Measurements from ENCODE around the gene KIF21A.

The KIF21A gene

DNA sequence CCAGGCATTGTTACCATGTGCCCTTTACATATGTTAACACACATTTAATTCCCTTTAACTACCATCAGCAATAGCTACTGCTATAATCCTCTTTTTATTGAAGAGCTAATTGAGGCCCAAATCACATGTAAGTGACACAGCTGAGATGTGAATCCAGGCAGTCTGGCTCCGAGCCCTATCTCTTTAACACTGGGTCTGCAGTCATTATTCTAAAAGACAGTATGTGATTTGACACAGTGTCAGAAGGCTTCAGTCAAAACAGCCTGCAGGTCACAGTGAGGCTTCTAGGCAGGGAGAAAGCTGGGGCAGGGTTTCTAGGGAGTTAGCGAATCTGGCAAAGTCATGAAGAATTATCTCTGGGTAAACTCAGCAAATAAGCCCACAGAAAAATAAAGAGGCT, 148.2 kb downstream of the KIF21A start:
- no peak for DNase-seq (ENCODE audit: extremely low read depth in 1 of 2, low read depth in 1 of 2)

DNA sequence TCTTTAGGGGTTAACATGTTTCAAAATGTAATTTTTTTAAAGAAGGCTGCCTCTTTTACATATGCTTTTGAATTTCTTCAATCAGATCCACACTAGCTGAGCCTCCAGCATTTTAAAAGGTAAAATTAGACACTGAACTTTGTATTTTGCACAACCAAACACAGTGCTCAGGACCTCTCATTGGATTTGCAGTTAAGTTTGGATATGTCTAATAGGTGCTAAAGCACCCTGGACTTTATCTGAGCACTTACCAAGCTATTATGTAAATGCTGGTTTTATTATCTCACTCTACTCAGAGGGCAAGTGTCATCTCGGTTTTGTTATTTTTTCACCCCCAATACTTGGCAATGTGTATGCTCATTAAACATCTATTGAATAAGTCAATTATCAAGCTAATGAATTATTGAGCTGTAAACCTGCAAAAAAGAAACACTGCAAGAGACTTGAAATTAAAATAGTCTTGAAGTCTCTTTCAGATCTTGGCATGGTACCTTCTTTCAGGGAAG, 150.7 kb downstream of the KIF21A start:
- DNase-seq (ENCODE audit: extremely low read depth in 1 of 2, low read depth in 1 of 2), result no peak

DNA sequence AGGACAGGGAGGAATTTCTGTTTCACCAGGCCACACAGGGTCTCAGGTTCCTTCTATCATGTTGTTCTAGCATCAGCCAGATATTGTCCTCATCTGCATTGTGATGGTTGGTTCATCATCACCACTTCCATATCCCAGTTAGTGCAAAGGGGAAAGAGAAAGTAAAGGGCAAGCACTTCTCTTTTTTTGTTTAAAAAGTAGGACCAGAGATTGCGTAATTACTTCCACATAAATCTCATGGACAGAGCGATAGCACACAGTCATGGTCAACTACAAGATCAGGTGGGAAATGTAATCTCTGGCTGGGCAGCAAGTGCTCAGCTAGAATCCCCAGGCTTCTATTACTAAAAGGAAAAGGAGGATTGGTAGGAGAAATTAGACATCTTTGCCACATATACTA, 155.1 kb downstream of the KIF21A start:
- DNase-seq (ENCODE audit: extremely low read depth in 1 of 2, low read depth in 1 of 2), result no peak

DNA sequence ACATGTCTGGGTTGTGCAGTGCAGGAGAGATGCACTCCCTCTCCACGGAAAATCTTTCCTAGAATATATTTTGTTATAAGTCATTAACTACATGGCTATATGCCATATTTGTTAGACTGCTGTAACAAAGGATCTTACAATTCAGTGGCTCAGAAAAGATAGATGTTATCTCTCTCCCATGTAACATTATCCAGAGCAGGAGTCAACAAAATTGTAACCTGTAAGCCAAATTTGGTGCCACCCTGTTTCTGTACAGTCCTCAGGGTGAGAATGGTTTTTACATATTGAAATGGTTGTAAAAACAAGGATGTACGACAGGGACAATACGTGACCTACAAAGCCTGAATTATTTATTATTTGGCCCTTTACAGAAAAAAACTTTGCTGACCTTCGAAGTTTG, 155.5 kb downstream of the KIF21A start:
- DNase-seq (ENCODE audit: extremely low read depth in 1 of 2, low read depth in 1 of 2), result no peak

DNA sequence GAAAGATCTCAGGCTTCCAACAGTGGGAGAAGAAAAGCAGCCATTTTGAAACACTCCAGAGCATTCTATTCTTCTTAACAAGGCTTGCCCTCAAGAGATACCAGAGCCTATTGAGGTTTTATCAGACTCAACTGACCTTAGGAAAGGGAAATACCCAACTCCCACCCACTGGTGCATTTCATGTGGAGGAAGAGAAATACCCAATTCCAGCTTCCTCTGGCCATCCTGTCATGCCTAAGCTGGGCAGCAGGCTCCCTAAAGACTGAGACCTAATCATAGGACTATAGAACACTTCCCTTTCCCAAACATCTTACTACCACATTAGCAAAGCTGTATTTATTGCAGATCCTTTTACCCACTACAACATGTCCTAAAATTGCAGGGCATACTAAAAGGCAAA, 164.5 kb downstream of the KIF21A start:
- DNase-seq (ENCODE audit: extremely low read depth in 1 of 2, low read depth in 1 of 2), result no peak

DNA sequence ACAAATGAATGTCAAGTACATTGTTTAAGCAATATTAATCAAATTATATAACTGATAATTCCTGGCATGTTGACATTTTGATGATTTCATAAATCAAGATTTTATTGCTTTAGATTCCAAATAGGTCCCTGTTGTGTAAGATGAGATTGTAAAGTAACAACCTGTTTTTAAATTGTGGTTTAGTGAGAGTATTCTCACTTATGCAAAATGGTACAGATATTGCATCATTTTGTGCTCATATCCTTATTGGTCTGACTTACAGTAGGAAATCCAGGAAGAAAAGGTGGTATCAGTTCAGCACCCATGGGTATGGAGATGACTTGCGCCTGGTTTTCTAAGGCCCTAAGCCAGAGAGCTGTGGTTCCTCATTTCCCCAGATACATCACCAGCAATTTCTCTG, 165.5 kb downstream of the KIF21A start:
- DNase-seq (ENCODE audit: extremely low read depth in 1 of 2, low read depth in 1 of 2), result no peak

DNA sequence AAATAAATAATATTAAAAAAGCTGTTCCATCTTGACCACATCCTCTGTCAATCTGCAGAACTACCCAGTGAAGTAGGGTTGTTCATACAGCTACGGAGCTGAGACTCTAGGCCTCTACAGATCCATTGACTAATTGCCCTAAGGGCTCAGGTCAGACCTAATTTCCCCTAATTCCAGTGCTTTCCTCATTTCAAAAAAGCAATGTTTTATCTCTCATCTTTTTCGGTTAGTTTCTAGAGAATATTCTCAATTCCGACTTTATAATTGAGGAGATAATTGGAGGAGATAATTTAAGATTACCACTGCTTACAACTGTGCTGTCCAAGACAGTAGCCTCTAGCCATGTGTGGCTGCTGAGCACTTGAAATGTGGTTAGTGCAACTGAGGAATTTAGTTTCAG, 167.1 kb downstream of the KIF21A start:
- DNase-seq (ENCODE audit: extremely low read depth in 1 of 2, low read depth in 1 of 2), result no peak

DNA sequence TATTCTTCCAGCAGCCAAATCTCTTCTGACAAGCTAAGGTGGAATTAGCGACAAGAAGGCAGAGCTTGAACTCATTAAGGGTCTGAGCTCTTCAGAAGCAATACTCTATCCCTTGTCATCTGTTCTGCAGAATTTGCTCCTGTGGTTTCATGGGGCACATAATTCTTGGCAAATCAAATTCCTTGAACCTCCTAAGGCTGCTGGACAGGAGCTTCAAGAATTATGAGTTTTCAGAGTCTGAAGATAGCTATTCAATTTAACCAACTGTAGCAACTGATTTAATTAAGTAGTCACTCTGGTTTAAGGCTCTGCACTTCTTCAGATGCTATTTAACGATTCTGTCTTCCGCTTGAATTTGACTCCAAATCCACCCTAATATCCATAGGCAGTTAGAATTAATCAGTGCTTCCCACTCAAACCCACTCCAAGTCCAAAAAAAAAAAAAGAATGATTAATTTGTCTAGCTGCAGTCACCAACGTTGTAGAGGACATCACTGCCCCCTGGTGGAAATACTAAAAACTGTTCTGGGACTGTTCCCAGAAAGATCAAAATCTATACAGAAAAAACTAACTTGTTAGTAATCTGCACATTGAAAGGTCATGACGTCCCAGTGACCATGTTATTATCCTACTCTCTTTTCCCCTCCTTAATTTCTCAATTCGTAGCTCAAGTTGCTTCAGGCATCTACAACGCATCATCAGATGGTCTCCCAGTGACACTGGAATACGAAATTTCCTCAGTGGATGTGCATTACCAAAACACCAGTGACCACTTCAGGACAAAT, 169.9 kb downstream of the KIF21A start:
- DNase-seq (ENCODE audit: extremely low read depth in 1 of 2, low read depth in 1 of 2), result no peak

DNA sequence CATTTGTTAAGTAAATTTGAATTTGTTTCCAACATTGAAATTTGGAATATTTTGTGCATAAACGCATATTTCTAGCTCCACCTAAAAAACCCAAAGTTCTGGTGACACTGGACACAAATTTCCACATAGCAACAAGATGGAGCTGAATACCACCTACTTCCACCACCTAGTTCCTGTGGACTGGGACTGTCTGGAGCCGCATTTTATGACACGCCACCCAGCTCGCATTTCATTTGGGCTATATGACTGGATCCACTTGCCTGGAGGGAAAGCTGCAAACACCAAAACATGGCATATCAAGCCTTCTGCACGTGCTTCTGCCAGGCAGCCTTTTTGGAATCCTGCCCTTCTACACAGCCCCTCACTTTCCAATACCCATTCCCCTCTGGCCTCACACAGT, 173.4 kb downstream of the KIF21A start:
- no peak for DNase-seq (ENCODE audit: extremely low read depth in 1 of 2, low read depth in 1 of 2)

DNA sequence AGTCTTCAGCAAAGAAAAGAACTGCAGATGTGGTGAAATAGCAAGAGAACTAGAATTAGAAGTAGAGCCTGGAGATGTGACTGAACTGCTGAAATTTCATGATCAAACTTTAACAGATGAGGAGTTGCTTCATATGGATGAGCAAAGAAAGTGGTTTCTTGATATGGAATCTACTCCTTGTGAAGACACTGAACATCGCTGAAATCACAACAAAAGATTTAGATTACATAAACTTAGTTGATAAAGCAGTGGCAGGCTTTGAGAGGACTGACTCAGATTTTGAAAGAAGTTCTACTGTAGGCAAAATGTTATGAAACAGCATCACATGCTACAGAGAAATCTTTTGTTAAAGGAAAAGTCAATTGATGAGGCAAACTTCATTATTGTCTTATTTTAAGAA, 175.0 kb downstream of the KIF21A start:
- no peak for DNase-seq (ENCODE audit: extremely low read depth in 1 of 2, low read depth in 1 of 2)

DNA sequence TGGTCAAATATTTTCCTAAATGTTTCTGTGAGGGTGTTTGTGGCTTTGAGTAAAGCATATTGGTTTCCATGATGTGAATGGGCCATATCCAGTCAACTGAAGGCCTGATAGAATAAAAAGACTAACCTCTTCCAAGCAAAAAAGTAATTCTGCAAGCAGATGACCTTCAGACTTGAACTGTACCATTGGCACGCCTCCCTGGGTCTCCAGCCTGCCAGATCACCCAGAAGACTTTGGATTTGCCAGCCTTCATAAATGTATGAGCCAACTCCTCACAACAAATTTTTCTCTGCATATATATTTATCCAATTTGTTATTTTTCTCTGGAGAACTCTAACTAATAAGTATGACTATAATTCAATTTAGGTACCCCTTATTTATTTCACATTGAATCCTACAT, 190.3 kb downstream of the KIF21A start:
- no peak for DNase-seq (ENCODE audit: extremely low read depth in 1 of 2, low read depth in 1 of 2)
